ENCODE data around the gene NDUFV3.
"Not testable (repeated sequence)": the region's sequence is repeated elsewhere in the genome, so short reads cannot be mapped to it uniquely, and the experiment has no call there.

DNA sequence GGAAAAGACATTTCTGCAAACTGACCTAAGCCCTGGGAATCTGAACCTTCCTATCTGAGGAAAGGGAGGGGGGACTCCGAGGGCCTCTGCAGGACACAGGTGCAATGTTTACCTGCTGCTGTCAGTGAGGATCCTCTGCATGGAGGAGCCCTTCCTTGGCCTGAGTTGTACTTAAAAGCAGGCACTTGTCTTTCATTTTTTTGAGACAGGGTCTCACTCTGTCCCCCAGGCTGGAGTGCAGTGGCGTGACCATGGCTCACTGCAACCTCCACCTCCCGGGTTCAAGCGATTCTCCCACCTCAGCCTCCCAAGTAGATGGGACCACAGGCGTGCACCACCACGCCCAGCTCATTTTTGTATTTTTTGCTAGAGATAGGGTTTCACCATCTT is 45.5 kb downstream of the NDUFV3 start:
- TF ChIP-seq, protein P1, sequence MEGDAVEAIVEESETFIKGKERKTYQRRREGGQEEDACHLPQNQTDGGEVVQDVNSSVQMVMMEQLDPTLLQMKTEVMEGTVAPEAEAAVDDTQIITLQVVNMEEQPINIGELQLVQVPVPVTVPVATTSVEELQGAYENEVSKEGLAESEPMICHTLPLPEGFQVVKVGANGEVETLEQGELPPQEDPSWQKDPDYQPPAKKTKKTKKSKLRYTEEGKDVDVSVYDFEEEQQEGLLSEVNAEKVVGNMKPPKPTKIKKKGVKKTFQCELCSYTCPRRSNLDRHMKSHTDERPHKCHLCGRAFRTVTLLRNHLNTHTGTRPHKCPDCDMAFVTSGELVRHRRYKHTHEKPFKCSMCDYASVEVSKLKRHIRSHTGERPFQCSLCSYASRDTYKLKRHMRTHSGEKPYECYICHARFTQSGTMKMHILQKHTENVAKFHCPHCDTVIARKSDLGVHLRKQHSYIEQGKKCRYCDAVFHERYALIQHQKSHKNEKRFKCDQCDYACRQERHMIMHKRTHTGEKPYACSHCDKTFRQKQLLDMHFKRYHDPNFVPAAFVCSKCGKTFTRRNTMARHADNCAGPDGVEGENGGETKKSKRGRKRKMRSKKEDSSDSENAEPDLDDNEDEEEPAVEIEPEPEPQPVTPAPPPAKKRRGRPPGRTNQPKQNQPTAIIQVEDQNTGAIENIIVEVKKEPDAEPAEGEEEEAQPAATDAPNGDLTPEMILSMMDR (conservative IDR thresholded peaks at IDR 0.05 in 1 of 2, IDR thresholded peaks at IDR 0.05 in 1 of 2; ENCODE audit: low read depth in 1 of 2, low read length in 2 of 2): not testable (repeated sequence)
- not testable (repeated sequence) for TF ChIP-seq EZH2 (IDR thresholded peaks at IDR 0.05; ENCODE audit: low read length, missing control alignments)

Data from fibroblast of lung (primary cell).